ENCODE measurements around the gene KPTN. TPM values are rescaled to one million over a fixed set of nuclear protein-coding genes. Genes with fewer than 3 reads are reported as not detected.

Gene KPTN
- total and polyA plus RNA-seq, 10 donors, result 3.9 to 36.3 (median 8.7) TPM

DNA sequence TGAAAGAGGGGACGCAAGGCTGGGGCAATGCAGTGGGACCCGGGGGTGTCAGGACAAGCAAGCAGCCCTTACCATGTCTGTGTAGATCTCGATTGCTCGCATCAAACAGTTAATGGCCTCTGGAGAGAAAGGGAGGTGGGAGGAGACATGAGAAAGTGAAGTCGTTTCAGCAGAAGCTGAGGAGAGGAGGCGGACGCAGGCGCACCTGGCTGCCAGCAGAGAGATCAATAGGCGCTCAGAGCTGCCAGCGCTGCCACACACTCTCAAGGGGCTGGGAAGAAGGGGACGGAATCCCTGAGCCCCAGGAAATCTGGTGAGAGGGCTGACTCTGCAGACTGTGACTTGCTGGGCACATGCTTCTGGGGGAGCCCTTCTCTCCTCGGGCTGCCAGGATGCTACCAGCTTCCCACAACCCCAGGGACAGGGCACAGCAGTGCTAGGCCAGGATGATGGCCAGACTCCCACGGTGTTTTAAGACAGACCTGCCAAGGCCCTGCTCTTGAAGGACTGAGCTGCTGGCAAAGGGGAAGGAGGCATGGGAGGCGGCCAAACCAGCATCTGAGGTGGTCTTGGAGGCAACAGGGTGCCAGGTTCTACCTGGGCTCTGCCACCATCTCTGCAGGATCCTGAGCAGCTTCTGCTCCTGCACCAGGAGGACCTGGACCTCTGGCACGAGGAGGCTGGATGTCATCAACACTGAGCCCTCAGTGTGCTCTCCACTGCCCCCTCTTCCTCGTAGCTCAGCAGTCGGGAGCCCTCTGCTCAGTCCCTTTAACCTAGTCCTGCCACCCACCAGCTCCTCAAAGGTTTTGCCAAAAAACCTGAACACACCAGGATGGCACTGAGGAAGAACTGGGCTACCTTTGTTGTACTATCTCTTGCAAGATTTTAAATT, 11.7 kb upstream of the KPTN start:
- peaks cover 0 to 14% (median 0%) of the 10 kb centered on the region in 6 donors for H3K4me1 ChIP-seq
- DNase-seq, result no peak

DNA sequence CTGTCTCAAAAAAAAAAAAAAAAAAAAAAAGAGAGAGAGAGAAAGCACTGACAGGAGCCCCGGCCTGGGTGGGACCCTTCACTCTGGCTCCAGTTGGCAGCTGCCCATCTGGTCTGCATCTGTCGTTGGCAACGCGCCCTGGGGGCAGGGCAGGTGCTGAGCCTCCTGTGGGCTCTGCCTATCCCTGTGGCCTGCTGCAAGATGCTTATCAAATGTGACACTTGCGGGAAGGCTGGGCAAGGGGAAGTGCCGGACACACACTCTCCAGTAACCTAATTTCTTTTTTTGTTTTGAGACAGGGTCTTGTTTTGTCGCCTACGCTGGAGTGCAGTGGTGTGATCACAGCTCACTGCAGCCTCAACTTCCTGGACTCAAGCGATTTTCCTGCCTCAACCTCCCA, 10.7 kb upstream of the KPTN start:
- Histone ChIP-seq H3K9me3 (no peaks in the 10 kb centered on the region), H3K36me3 (peaks cover 0 to 100% (median 70%) of the 10 kb centered on the region in 6 donors), H3K27me3 (replicated peaks in 1 of 7) (no peaks in the 10 kb centered on the region), H3K4me3 (no peak overlapping the region), H3K4me1 (peaks cover 0 to 14% (median 0%) of the 10 kb centered on the region in 6 donors), H3K27ac (no peak overlapping the region)
- intact Hi-C loops (cut with DNase I; ENCODE audit: low total_unique reads), result no loop called here
- DNase-seq, result no peak
- no peak for TF ChIP-seq POLR2AphosphoS5 (IDR thresholded peaks at IDR 0.05)
- TF ChIP-seq, protein P1, sequence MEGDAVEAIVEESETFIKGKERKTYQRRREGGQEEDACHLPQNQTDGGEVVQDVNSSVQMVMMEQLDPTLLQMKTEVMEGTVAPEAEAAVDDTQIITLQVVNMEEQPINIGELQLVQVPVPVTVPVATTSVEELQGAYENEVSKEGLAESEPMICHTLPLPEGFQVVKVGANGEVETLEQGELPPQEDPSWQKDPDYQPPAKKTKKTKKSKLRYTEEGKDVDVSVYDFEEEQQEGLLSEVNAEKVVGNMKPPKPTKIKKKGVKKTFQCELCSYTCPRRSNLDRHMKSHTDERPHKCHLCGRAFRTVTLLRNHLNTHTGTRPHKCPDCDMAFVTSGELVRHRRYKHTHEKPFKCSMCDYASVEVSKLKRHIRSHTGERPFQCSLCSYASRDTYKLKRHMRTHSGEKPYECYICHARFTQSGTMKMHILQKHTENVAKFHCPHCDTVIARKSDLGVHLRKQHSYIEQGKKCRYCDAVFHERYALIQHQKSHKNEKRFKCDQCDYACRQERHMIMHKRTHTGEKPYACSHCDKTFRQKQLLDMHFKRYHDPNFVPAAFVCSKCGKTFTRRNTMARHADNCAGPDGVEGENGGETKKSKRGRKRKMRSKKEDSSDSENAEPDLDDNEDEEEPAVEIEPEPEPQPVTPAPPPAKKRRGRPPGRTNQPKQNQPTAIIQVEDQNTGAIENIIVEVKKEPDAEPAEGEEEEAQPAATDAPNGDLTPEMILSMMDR (IDR thresholded peaks at IDR 0.05 in 8 of 11, conservative IDR thresholded peaks at IDR 0.05 in 3 of 11), result no peak
- TF ChIP-seq POLR2A (IDR thresholded peaks at IDR 0.05), result no peak
- 39 to 54% (median 42%) methylated on average over 9 of the region's 9 CpGs for WGBS, 5 donors

More for the DNA sequence above, 11.7 kb upstream of the KPTN start:
- no peaks in the 10 kb centered on the region for H3K9me3 ChIP-seq
- no peaks in the 10 kb centered on the region for H3K27me3 ChIP-seq (replicated peaks in 1 of 7)
- H3K4me3 ChIP-seq, result no peak overlapping the region
- WGBS, 5 donors, result 66 to 81% (median 77%) methylated on average over 15 to 17 of the region's 17 CpGs
- TF ChIP-seq, protein P1 (IDR thresholded peaks at IDR 0.05 in 8 of 11, conservative IDR thresholded peaks at IDR 0.05 in 3 of 11), result no peak
- peak in 1 of 3 donors; percentile 25 for TF ChIP-seq POLR2AphosphoS5 (IDR thresholded peaks at IDR 0.05)
- intact Hi-C loops (cut with DNase I; ENCODE audit: low total_unique reads), result no loop called here
- H3K27ac ChIP-seq, result no peak overlapping the region
- H3K36me3 ChIP-seq, result peaks cover 4 to 100% (median 78%) of the 10 kb centered on the region in 6 donors

DNA sequence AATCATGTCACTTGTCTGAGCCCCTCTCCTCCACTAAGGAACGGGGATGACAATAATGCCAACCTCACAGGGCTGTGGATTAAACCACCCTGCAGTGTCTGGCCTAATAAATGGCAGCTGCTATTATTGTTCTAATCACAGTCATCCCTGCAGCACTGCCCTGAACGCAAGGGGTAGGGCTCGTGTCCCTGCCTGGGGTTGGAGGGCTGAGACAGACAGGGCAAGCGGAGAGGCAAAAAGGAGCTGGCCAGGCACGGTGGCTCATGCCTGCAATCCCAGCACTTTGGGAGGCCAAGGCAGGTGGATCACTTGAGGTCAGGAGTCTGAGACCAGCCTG, 10.2 kb upstream of the KPTN start:
- Histone ChIP-seq H3K27me3 (replicated peaks in 1 of 7) (no peaks in the 10 kb centered on the region), H3K9me3 (no peaks in the 10 kb centered on the region), H3K27ac (no peak overlapping the region), H3K4me1 (peaks cover 0 to 14% (median 0%) of the 10 kb centered on the region in 6 donors), H3K4me3 (no peak overlapping the region), H3K36me3 (peaks cover 0 to 100% (median 70%) of the 10 kb centered on the region in 6 donors)
- TF ChIP-seq, protein P1 (IDR thresholded peaks at IDR 0.05 in 8 of 11, conservative IDR thresholded peaks at IDR 0.05 in 3 of 11), result no peak
- TF ChIP-seq POLR2A (IDR thresholded peaks at IDR 0.05), result no peak
- TF ChIP-seq POLR2AphosphoS5 (IDR thresholded peaks at IDR 0.05), result peak in 1 of 3 donors; percentile 5
- intact Hi-C loops (cut with DNase I; ENCODE audit: low total_unique reads), result no loop called here
- DNase-seq, result no peak
- WGBS, 5 donors, result 89 to 95% (median 91%) methylated on average over 5 of the region's 5 CpGs
